Measurements from ENCODE around the gene NKX1-2. TPM values are rescaled to one million over a fixed set of nuclear protein-coding genes. Genes with fewer than 3 reads are reported as not detected.

Gene NKX1-2
- total RNA-seq, 1 experiment from 2014 or later = not detected

DNA sequence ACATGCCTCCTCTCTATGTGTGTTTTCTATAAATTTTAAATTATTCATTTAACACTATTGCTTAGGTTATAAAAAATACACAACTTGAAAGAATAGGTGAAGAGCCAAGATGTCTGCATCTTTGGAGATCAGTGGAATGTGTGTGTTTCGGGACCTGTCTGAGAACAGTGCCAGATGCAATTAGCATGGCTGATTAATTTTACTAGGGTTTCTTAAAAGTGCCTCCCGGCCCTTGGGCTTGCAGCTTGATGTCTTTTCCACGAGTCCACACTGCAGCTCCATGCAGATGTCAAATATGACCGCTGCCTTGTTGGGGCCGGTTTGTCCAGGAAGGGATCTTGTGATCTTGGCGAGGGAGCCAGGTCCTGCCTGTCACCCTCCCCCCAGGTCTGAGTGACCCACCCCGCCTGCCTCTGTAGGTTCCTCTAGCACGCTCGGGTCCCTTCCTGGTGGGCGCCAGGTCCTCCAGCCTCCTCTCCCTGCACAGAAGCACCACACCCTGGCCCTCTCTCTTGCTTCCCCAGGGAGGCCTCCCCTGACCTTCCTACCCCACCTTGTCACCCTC lies 32.5 kb upstream of the NKX1-2 start:
- Histone ChIP-seq H3K9me3 (ENCODE audit: low read depth, low read length, poor library complexity, severe bottlenecking) (no peaks in the 10 kb centered on the region), H3K4me3 (ENCODE audit: low read depth, low read length, poor library complexity, severe bottlenecking) (no peak overlapping the region), H3K27me3 (replicated peaks; ENCODE audit: insufficient read depth, low read depth, low read length, poor library complexity) (no peaks in the 10 kb centered on the region), H3K4me1 (ENCODE audit: insufficient read depth, low read length, poor library complexity, severe bottlenecking) (peaks cover 7% of the 10 kb centered on the region), H3K27ac (ENCODE audit: low read depth, low read length, poor library complexity, severe bottlenecking) (no peak overlapping the region), H3K36me3 (ENCODE audit: insufficient read depth, low read length, poor library complexity, severe bottlenecking) (no peaks in the 10 kb centered on the region)
- POLR2A ChIA-PET (ENCODE audit: low non-redundant PET) = no interaction called here
- CTCF ChIA-PET = no interaction called here
- TF ChIP-seq CTCF (conservative IDR thresholded peaks at IDR 0.05; ENCODE audit: low read depth, low read length) = no peak
- no peak for TF ChIP-seq EZH2 (IDR thresholded peaks at IDR 0.05; ENCODE audit: borderline replicate concordance, low read depth, low read length, poor library complexity, severe bottlenecking)
- BruUV-seq (replicated peaks) = no TSS peak
- intact Hi-C loops (cut with micrococcal nuclease; ENCODE audit: unreplicated experiment) = no loop called here
- no peak for DNase-seq (ENCODE audit: low spot score)

DNA sequence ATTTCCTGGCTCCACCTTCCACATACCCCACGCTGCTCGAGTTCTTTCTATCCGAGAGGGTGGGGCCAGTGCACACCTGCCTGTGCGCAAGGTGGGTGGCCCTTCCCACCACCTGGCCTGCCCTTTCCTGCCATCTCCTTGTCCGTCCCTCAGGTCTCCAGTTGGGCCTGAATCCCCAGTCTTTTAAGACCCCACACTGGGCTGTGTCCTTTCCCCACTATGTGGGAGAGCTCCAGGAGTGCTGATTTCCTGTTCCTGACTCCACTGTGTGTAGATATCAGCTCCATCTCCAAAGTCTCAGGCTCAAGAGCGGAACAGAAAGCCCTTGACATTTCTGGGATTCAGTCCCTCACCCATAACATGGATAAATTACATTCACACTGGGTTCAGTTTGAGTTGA lies 31.9 kb upstream of the NKX1-2 start:
- no peak overlapping the region for H3K4me3 ChIP-seq (ENCODE audit: low read depth, low read length, poor library complexity, severe bottlenecking)
- TF ChIP-seq CTCF (conservative IDR thresholded peaks at IDR 0.05; ENCODE audit: low read depth, low read length) (no peak), EZH2 (IDR thresholded peaks at IDR 0.05; ENCODE audit: borderline replicate concordance, low read depth, low read length, poor library complexity, severe bottlenecking) (no peak)
- CTCF ChIA-PET = no interaction called here
- no peak overlapping the region for H3K27ac ChIP-seq (ENCODE audit: low read depth, low read length, poor library complexity, severe bottlenecking)
- intact Hi-C loops (cut with micrococcal nuclease; ENCODE audit: unreplicated experiment) = no loop called here
- no peak for DNase-seq (ENCODE audit: low spot score)
- H3K27me3 ChIP-seq (replicated peaks; ENCODE audit: insufficient read depth, low read depth, low read length, poor library complexity) = no peaks in the 10 kb centered on the region
- H3K4me1 ChIP-seq (ENCODE audit: insufficient read depth, low read length, poor library complexity, severe bottlenecking) = peaks cover 7% of the 10 kb centered on the region
- no peaks in the 10 kb centered on the region for H3K9me3 ChIP-seq (ENCODE audit: low read depth, low read length, poor library complexity, severe bottlenecking)
- POLR2A ChIA-PET (ENCODE audit: low non-redundant PET) = no interaction called here
- BruUV-seq (replicated peaks) = no TSS peak
- no peaks in the 10 kb centered on the region for H3K36me3 ChIP-seq (ENCODE audit: insufficient read depth, low read length, poor library complexity, severe bottlenecking)

GRCh38 chr10:124480860-124481259 lies 31.0 kb upstream of the NKX1-2 start:
- no peaks in the 10 kb centered on the region for H3K9me3 ChIP-seq (ENCODE audit: low read depth, low read length, poor library complexity, severe bottlenecking)
- DNase-seq (ENCODE audit: low spot score) = no peak
- no peaks in the 10 kb centered on the region for H3K27me3 ChIP-seq (replicated peaks; ENCODE audit: insufficient read depth, low read depth, low read length, poor library complexity)
- peaks cover 7% of the 10 kb centered on the region for H3K4me1 ChIP-seq (ENCODE audit: insufficient read depth, low read length, poor library complexity, severe bottlenecking)
- intact Hi-C loops (cut with micrococcal nuclease; ENCODE audit: unreplicated experiment) = no loop called here
- no peak overlapping the region for H3K4me3 ChIP-seq (ENCODE audit: low read depth, low read length, poor library complexity, severe bottlenecking)
- no peak for TF ChIP-seq EZH2 (IDR thresholded peaks at IDR 0.05; ENCODE audit: borderline replicate concordance, low read depth, low read length, poor library complexity, severe bottlenecking)
- TF ChIP-seq CTCF (conservative IDR thresholded peaks at IDR 0.05; ENCODE audit: low read depth, low read length) = no peak
- no peak overlapping the region for H3K27ac ChIP-seq (ENCODE audit: low read depth, low read length, poor library complexity, severe bottlenecking)
- ChIA-PET CTCF (no interaction called here), POLR2A (ENCODE audit: low non-redundant PET) (no interaction called here)
- no peaks in the 10 kb centered on the region for H3K36me3 ChIP-seq (ENCODE audit: insufficient read depth, low read length, poor library complexity, severe bottlenecking)
- no TSS peak for BruUV-seq (replicated peaks)
